IMR-90 (cell line): ENCODE results near the gene PAQR9. TPM values are rescaled to one million over a fixed set of nuclear protein-coding genes. Genes with fewer than 3 reads are reported as not detected.

ENCODE experiments used
- ATAC-seq: fragments of 200-7000 bp; cut with Tn5 transposase; 2 replicates; pipeline ENCODE4 v1.9.1; 2020; ENCODE audit warnings: low read depth, mild to moderate bottlenecking, moderate library complexity
- BruUV-seq: library from RNA; stranded (reverse); fragments of 400-500 nt; replicated peaks from 2 replicates; lab custom pipeline; 2021; lab: Mats Ljungman, UMichigan
- CTCF ChIA-PET: fragments of 300-600 bp; formaldehyde crosslinking; extraction: SDS; loops from one replicate; lab custom pipeline; 2021; ENCODE audit warnings: antibody characterized with exemption; lab: Yijun Ruan, JAX
- POLR2A ChIA-PET: fragments of 300-600 bp; sonication (Branson Sonifier 250); formaldehyde crosslinking; loops from one replicate; lab custom pipeline; 2022; ENCODE audit warnings: antibody characterized with exemption; ENCODE audit not compliant: unreplicated experiment; lab: Charles Lee
- DNase-seq: peaks from one replicate; pipeline ENCODE4 v3.0.0; 2013
- H2AFZ ChIP-seq: replicated peaks from 2 replicates; pipeline ENCODE3; 2013; ENCODE audit warnings: low read length, mild to moderate bottlenecking; ENCODE audit not compliant: poor library complexity
- H2AK5ac ChIP-seq: 2 replicates; pipeline ENCODE4 v1.6.1; 2013; ENCODE audit warnings: low read depth, low read length, inconsistent platforms
- H2AK9ac ChIP-seq: replicated peaks from 2 replicates; pipeline ENCODE3; 2013; ENCODE audit warnings: mild to moderate bottlenecking, low read depth, low read length, moderate library complexity; ENCODE audit not compliant: poor library complexity
- H2BK120ac ChIP-seq: 2 replicates; pipeline ENCODE4 v1.6.1; 2013; ENCODE audit warnings: low read depth, low read length, inconsistent platforms
- H2BK15ac ChIP-seq: 3 replicates; pipeline ENCODE4 v1.6.1; 2013; ENCODE audit warnings: low read depth, low read length, inconsistent platforms
- H2BK20ac ChIP-seq: 2 replicates; pipeline ENCODE4 v1.6.1; 2013; ENCODE audit warnings: low read depth, mild to moderate bottlenecking, inconsistent platforms, low read length, moderate library complexity
- H2BK5ac ChIP-seq: 2 replicates; pipeline ENCODE4 v1.6.1; 2013; ENCODE audit warnings: mild to moderate bottlenecking, low read depth, low read length, inconsistent platforms; ENCODE audit not compliant: poor library complexity, severe bottlenecking
- H3K14ac ChIP-seq: replicated peaks from 2 replicates; pipeline ENCODE4 v1.6.1; 2013; ENCODE audit warnings: low read depth, low read length, inconsistent platforms
- H3K18ac ChIP-seq: 2 replicates; pipeline ENCODE4 v1.6.1; 2013; ENCODE audit warnings: low read depth, low read length, control low read depth
- H3K23ac ChIP-seq: 2 replicates; pipeline ENCODE4 v1.6.1; 2013; ENCODE audit warnings: low read depth, low read length, inconsistent platforms
- H3K27ac ChIP-seq: 2 replicates; pipeline ENCODE4 v1.5.1; 2013; ENCODE audit warnings: mild to moderate bottlenecking, control low read depth, low read length; ENCODE audit not compliant: insufficient read depth
- H3K27me3 ChIP-seq: 2 replicates; pipeline ENCODE4 v1.6.1; 2013; ENCODE audit warnings: low read length; ENCODE audit not compliant: control insufficient read depth, insufficient read depth
- H3K36me3 ChIP-seq: 2 replicates; pipeline ENCODE4 v1.6.1; 2013; ENCODE audit warnings: low read length, mixed read lengths; ENCODE audit not compliant: control insufficient read depth, insufficient read depth
- H3K4ac ChIP-seq: 2 replicates; pipeline ENCODE4 v1.6.1; 2013; ENCODE audit warnings: low read depth, low read length, inconsistent platforms
- H3K4me1 ChIP-seq: 2 replicates; pipeline ENCODE4 v1.6.1; 2013; ENCODE audit warnings: low read length, mixed read lengths; ENCODE audit not compliant: control insufficient read depth, insufficient read depth
- H3K4me2 ChIP-seq: 2 replicates; pipeline ENCODE4 v1.6.1; 2013; ENCODE audit warnings: low read depth, mild to moderate bottlenecking, control low read depth, low read length, moderate library complexity
- H3K4me3 ChIP-seq: 2 replicates; pipeline ENCODE4 v1.5.1; 2013; ENCODE audit warnings: low read depth, mild to moderate bottlenecking, control low read depth, low read length, moderate library complexity; ENCODE audit not compliant: insufficient read depth
- H3K56ac ChIP-seq: 2 replicates; pipeline ENCODE4 v1.6.1; 2013; ENCODE audit warnings: low read length, inconsistent platforms; ENCODE audit not compliant: insufficient read depth; ENCODE audit errors: extremely low read depth
- H3K79me1 ChIP-seq, 2 experiments: 2 replicates each; pipeline ENCODE4 v1.6.1; 2013; ENCODE audit warnings: low read length in 2 of 2, inconsistent platforms in 1 of 2, low read depth in 1 of 2
- H3K9ac ChIP-seq: 2 replicates; pipeline ENCODE4 v1.6.1; 2013; ENCODE audit warnings: low read depth, low read length, control low read depth
- H3K9me1 ChIP-seq: 2 replicates; pipeline ENCODE4 v1.6.1; 2013; ENCODE audit warnings: low read length, inconsistent platforms; ENCODE audit not compliant: insufficient read depth
- H3K9me3 ChIP-seq: 2 replicates; pipeline ENCODE4 v1.6.1; 2013; ENCODE audit warnings: low read length; ENCODE audit not compliant: control insufficient read depth, insufficient read depth
- H4K20me1 ChIP-seq: 2 replicates; pipeline ENCODE4 v1.6.1; 2013; ENCODE audit warnings: low read length, inconsistent platforms; ENCODE audit not compliant: insufficient read depth
- H4K5ac ChIP-seq: 2 replicates; pipeline ENCODE4 v1.6.1; 2013; ENCODE audit warnings: mild to moderate bottlenecking, low read depth, low read length, control low read depth
- H4K8ac ChIP-seq, 2 experiments: 2 replicates each; pipeline ENCODE4 v1.6.1; 2013; ENCODE audit warnings: low read depth in 2 of 2, low read length in 2 of 2, control low read depth in 1 of 2, inconsistent platforms in 1 of 2
- H4K91ac ChIP-seq: 2 replicates; pipeline ENCODE4 v1.6.1; 2013; ENCODE audit warnings: low read depth, low read length, inconsistent platforms; ENCODE audit not compliant: insufficient read depth
- BHLHE40 ChIP-seq: fragments of 150-350 bp; IDR thresholded peaks from 2 replicates; pipeline ENCODE4 v1.6.1; 2016; ENCODE audit warnings: mild to moderate bottlenecking, low read depth, low read length
- CEBPB ChIP-seq: IDR thresholded peaks from 2 replicates; pipeline ENCODE4 v1.6.1; 2012; ENCODE audit warnings: low read depth, low read length, improper control_type of control experiment
- CHD1 ChIP-seq: IDR thresholded peaks from 2 replicates; pipeline ENCODE4 v1.6.1; 2012; ENCODE audit warnings: low read depth, low read length, improper control_type of control experiment
- FOS ChIP-seq: fragments of 150-350 bp; IDR thresholded peaks from 2 replicates; pipeline ENCODE4 v1.6.1; 2016; ENCODE audit warnings: low read depth, low read length
- MAFK ChIP-seq: IDR thresholded peaks from 2 replicates; pipeline ENCODE4 v1.6.1; 2012; ENCODE audit warnings: low read depth, low read length, improper control_type of control experiment
- RAD21 ChIP-seq: IDR thresholded peaks from 2 replicates; pipeline ENCODE4 v1.6.1; 2012; ENCODE audit warnings: low read length, improper control_type of control experiment
- SMC3 ChIP-seq: fragments of 150-350 bp; IDR thresholded peaks from 2 replicates; pipeline ENCODE4 v1.6.1; 2016; ENCODE audit warnings: low read depth, mild to moderate bottlenecking, antibody characterized with exemption, low read length, moderate library complexity
- WGBS, 2 experiments: methylation state at CpG; one replicate each; pipeline versions ENCODE4 v1.1.5 to v1.1.7; 2013; ENCODE audit warnings: missing lambda C conversion rate in 2 of 2; ENCODE audit not compliant: insufficient read length in 1 of 2; ENCODE audit errors: extremely low coverage in 2 of 2; 5-methylcytosine and 5-hydroxymethylcytosine counted together
- dilution Hi-C: fragments of 300-500 bp; cut with HindIII; formaldehyde crosslinking; loops from one replicate; pipeline ENCODE4 v1.14.3; 2018; ENCODE audit warnings: low sequenced_read_pairs; ENCODE audit not compliant: unreplicated experiment
- in situ Hi-C: fragments of 300-500 bp; cut with MboI; formaldehyde crosslinking; loops from 3 replicates; pipeline ENCODE4 v1.14.3; 2019; ENCODE audit warnings: low sequenced_read_pairs, inconsistent platforms, mixed read lengths
- intact Hi-C: fragments of 100-400 bp; cut with micrococcal nuclease; formaldehyde crosslinking; loops from 2 replicates; pipeline ENCODE4 v1.10.0; 2022
- polyA plus RNA-seq, 3 experiments: library from polyadenylated mRNA; depleted of rRNA; stranded (reverse); fragments of >200 nt; gene quantifications; 2 replicates each; pipeline ENCODE4 v1.2.3, GENCODE V29; 2012; ENCODE audit warnings: low replicate concordance in 1 of 3
- total RNA-seq: library from RNA; depleted of rRNA; stranded (reverse); fragments of >200 nt; gene quantifications from 2 replicates; pipeline ENCODE4 v1.2.3, GENCODE V29; 2012
- TF ChIP-seq, protein P1 (sequence below): conservative IDR thresholded peaks from 2 replicates; pipeline ENCODE4 v1.5.1; 2012; ENCODE audit warnings: mild to moderate bottlenecking, low read depth, low read length, improper control_type of control experiment

Gene PAQR9
- total and polyA plus RNA-seq, 2 of the 4 experiments (the other 2 are of a cell fraction): 0.05 TPM; not detected in 1

GRCh38 chr3:142987080-142987700, 23.7 kb upstream of the PAQR9 start:
- no peaks in the 10 kb centered on the region for H3K36me3 ChIP-seq
- H3K9ac ChIP-seq: no peak overlapping the region
- H2BK20ac ChIP-seq: no peak overlapping the region
- intact Hi-C loops (loop anchor here (1.0 to 2.0 kb wide), 3 partner anchors 58 to 400 kb away; no protein-coding TSS in a partner anchor), in situ Hi-C loops (no loop called here), dilution Hi-C loops (no loop called here)
- no peak overlapping the region for H4K91ac ChIP-seq
- no peak overlapping the region for H2BK15ac ChIP-seq
- H3K4me1 ChIP-seq: no peaks in the 10 kb centered on the region
- H4K20me1 ChIP-seq: no peaks in the 10 kb centered on the region
- no TSS peak for BruUV-seq
- H3K23ac ChIP-seq: no peak overlapping the region
- no peak overlapping the region for H3K56ac ChIP-seq
- H3K4ac ChIP-seq: no peak overlapping the region
- no CpG with 5 or more reads among the region's 5 CpGs for WGBS, 2 experiments
- no peak overlapping the region for H3K27ac ChIP-seq
- peak; percentile 65 for ATAC-seq
- no peak overlapping the region for H2AFZ ChIP-seq
- no peak overlapping the region for H3K4me3 ChIP-seq
- no peak overlapping the region for H2BK120ac ChIP-seq
- no peaks in the 10 kb centered on the region for H3K79me1 ChIP-seq
- TF ChIP-seq SMC3 (peak; percentile 66), FOS (no peak), MAFK (no peak), CEBPB (no peak), CHD1 (no peak), RAD21 (peak; percentile 63), BHLHE40 (no peak)
- TF ChIP-seq, protein P1, sequence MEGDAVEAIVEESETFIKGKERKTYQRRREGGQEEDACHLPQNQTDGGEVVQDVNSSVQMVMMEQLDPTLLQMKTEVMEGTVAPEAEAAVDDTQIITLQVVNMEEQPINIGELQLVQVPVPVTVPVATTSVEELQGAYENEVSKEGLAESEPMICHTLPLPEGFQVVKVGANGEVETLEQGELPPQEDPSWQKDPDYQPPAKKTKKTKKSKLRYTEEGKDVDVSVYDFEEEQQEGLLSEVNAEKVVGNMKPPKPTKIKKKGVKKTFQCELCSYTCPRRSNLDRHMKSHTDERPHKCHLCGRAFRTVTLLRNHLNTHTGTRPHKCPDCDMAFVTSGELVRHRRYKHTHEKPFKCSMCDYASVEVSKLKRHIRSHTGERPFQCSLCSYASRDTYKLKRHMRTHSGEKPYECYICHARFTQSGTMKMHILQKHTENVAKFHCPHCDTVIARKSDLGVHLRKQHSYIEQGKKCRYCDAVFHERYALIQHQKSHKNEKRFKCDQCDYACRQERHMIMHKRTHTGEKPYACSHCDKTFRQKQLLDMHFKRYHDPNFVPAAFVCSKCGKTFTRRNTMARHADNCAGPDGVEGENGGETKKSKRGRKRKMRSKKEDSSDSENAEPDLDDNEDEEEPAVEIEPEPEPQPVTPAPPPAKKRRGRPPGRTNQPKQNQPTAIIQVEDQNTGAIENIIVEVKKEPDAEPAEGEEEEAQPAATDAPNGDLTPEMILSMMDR: peak; percentile 68
- no peak overlapping the region for H2BK5ac ChIP-seq
- H3K9me1 ChIP-seq: no peaks in the 10 kb centered on the region
- no peaks in the 10 kb centered on the region for H3K9me3 ChIP-seq
- H4K8ac ChIP-seq: no peak overlapping the region
- no peak overlapping the region for H3K4me2 ChIP-seq
- H4K5ac ChIP-seq: no peak overlapping the region
- no peak overlapping the region for H2AK9ac ChIP-seq
- ChIA-PET CTCF (interaction anchor here (0.6 to 1.6 kb wide), 9 partner anchors 14 to 409 kb away, joined by 3 to 6 read pairs (median 3); partner anchors contain the start of genes ATR and U2SURP), POLR2A (no interaction called here)
- no peak overlapping the region for H3K18ac ChIP-seq
- peak; percentile 55 for DNase-seq
- H3K27me3 ChIP-seq: peaks cover 17% of the 10 kb centered on the region
- H3K14ac ChIP-seq: no peak overlapping the region
- H2AK5ac ChIP-seq: no peak overlapping the region
